HCT116 (cell line): ENCODE data around the gene BMF. TPM values are rescaled to one million over a fixed set of nuclear protein-coding genes. Genes with fewer than 3 reads are reported as not detected.

Experiments used
- ATAC-seq: fragments of 200-7000 bp; cut with Tn5 transposase; 2 replicates; pipeline ENCODE4 v1.9.1; 2020; ENCODE audit warnings: mild to moderate bottlenecking, moderate library complexity
- BruUV-seq: library from RNA; stranded (reverse); fragments of 400-500 nt; replicated peaks from 2 replicates; lab custom pipeline; 2021; lab: Mats Ljungman, UMichigan
- CTCF ChIA-PET: fragments of 300-600 bp; sonication (Branson Sonifier 250); formaldehyde crosslinking; loops from one replicate; lab custom pipeline; 2021; ENCODE audit warnings: antibody characterized with exemption; lab: Charles Lee
- POLR2A ChIA-PET: fragments of 300-600, 350-600 bp; sonication (Branson Sonifier 250); formaldehyde crosslinking; loops from one replicate; lab custom pipeline; 2021; ENCODE audit warnings: antibody characterized with exemption; lab: Charles Lee
- RAD21 ChIA-PET, 2 experiments: fragments of 300-600 bp; sonication (Branson Sonifier 250); formaldehyde crosslinking; loops; one replicate each; lab custom pipeline; 2023; ENCODE audit warnings: low total read pairs in 2 of 2; ENCODE audit not compliant: uncharacterized antibody in 2 of 2, unreplicated experiment in 2 of 2, low non-redundant PET in 1 of 2; lab: Charles Lee
- DNase-seq: peaks from one replicate; pipeline ENCODE4 v3.0.0-alpha.2; 2010; ENCODE audit warnings: low read depth, low spot score
- H2AFZ ChIP-seq: fragments of 200-600 bp; shearing (Covaris generic), sonication (generic); 2 replicates; pipeline ENCODE4 v1.6.1; 2017; ENCODE audit warnings: low read depth, mixed run types, mixed read lengths, antibody characterized with exemption, low read length; ENCODE audit not compliant: poor library complexity, severe bottlenecking
- H3K27ac ChIP-seq: 2 replicates; pipeline ENCODE4 v1.5.1; 2012; ENCODE audit warnings: low read depth, low read length
- H3K27me3 ChIP-seq: fragments of 200-600 bp; sonication (generic); 2 replicates; pipeline ENCODE4 v1.6.1; 2016; ENCODE audit warnings: mixed run types, low read length, mixed read lengths; ENCODE audit not compliant: insufficient read depth
- H3K36me3 ChIP-seq, 2 experiments: fragments of 200-500 bp in 1 of 2; fragments of 200-600 bp in 1 of 2; sonication (Bioruptor generic) in 1 of 2; sonication (generic) in 1 of 2; 2 replicates each; pipeline versions ENCODE4 v1.5.1 to v1.6.1; 2014 to 2016; ENCODE audit warnings: low read length in 2 of 2, inconsistent platforms in 1 of 2, mixed read lengths in 1 of 2, mixed run types in 1 of 2; ENCODE audit not compliant: insufficient read depth in 2 of 2, control insufficient read depth in 1 of 2
- H3K4me1 ChIP-seq, 2 experiments: fragments of 200-600 bp in 1 of 2; sonication (generic) in 1 of 2; 2 replicates each; pipeline versions ENCODE4 v1.5.1 to v1.6.1; 2012 to 2017; ENCODE audit warnings: low read length in 2 of 2, inconsistent platforms in 1 of 2, mild to moderate bottlenecking in 1 of 2, mixed read lengths in 1 of 2, mixed run types in 1 of 2, moderate library complexity in 1 of 2; ENCODE audit not compliant: insufficient read depth in 2 of 2, control insufficient read depth in 1 of 2
- H3K4me2 ChIP-seq: fragments of 200-600 bp; sonication (generic); 2 replicates; pipeline ENCODE4 v1.6.1; 2017; ENCODE audit warnings: mixed run types, low read length, mixed read lengths
- H3K4me3 ChIP-seq, 2 experiments: fragments of 200-600 bp in 1 of 2; sonication (generic) in 1 of 2; replicated peaks in 1 of 2; 2 replicates each; pipeline ENCODE4 v1.5.1; 2011 to 2016; ENCODE audit warnings: low read length in 2 of 2, control low read depth in 1 of 2, low read depth in 1 of 2, mild to moderate bottlenecking in 1 of 2, mixed read lengths in 1 of 2, mixed run types in 1 of 2
- H3K79me2 ChIP-seq: fragments of 200-600 bp; sonication (generic); 2 replicates; pipeline ENCODE4 v1.6.1; 2017; ENCODE audit warnings: mild to moderate bottlenecking, mixed run types, low read length, moderate library complexity, mixed read lengths; ENCODE audit not compliant: insufficient read depth
- H3K9ac ChIP-seq: fragments of 200-600 bp; sonication (generic); 2 replicates; pipeline ENCODE4 v1.6.1; 2016; ENCODE audit warnings: low read length, mixed read lengths
- H3K9me2 ChIP-seq: fragments of 200-600 bp; sonication (generic), shearing (Covaris generic); 2 replicates; pipeline ENCODE4 v1.6.1; 2017; ENCODE audit warnings: mixed run types, mild to moderate bottlenecking, moderate library complexity; ENCODE audit not compliant: insufficient read depth
- H3K9me3 ChIP-seq, 2 experiments: fragments of 200-500 bp in 1 of 2; fragments of 200-600 bp in 1 of 2; sonication (Bioruptor generic) in 1 of 2; sonication (generic) in 1 of 2; 2 replicates each; pipeline ENCODE4 v1.6.1; 2014 to 2017; ENCODE audit warnings: low read length in 2 of 2, mixed read lengths in 2 of 2, inconsistent platforms in 1 of 2, low read depth in 1 of 2, mild to moderate bottlenecking in 1 of 2, mixed run types in 1 of 2, moderate library complexity in 1 of 2; ENCODE audit not compliant: control insufficient read depth in 1 of 2, insufficient read depth in 1 of 2
- H4K20me1 ChIP-seq: fragments of 200-600 bp; sonication (generic), shearing (Covaris generic); 2 replicates; pipeline ENCODE4 v1.6.1; 2017; ENCODE audit warnings: mixed run types, mild to moderate bottlenecking, moderate library complexity; ENCODE audit not compliant: insufficient read depth
- CBX3 ChIP-seq: IDR thresholded peaks from 2 replicates; pipeline ENCODE4 v1.6.1; 2012; ENCODE audit warnings: low read depth
- CEBPB ChIP-seq: IDR thresholded peaks from 2 replicates; pipeline ENCODE4 v1.6.1; 2012; ENCODE audit warnings: low read depth
- ELF1 ChIP-seq: IDR thresholded peaks from 2 replicates; pipeline ENCODE4 v1.6.1; 2012; ENCODE audit warnings: low read depth, borderline replicate concordance
- EZH2phosphoT487 ChIP-seq: fragments of 200-600 bp; IDR thresholded peaks from 2 replicates; pipeline ENCODE4 v1.6.1; 2018; ENCODE audit warnings: antibody characterized with exemption, borderline replicate concordance
- FOSL1 ChIP-seq: IDR thresholded peaks from 2 replicates; pipeline ENCODE4 v1.6.1; 2012; ENCODE audit warnings: low read depth
- POLR2A ChIP-seq: IDR thresholded peaks from 2 replicates; pipeline ENCODE4 v1.7.0; 2011; ENCODE audit warnings: borderline replicate concordance; ENCODE audit not compliant: insufficient read depth, insufficient read length; ENCODE audit errors: extremely low read depth
- POLR2AphosphoS5 ChIP-seq: IDR thresholded peaks from 2 replicates; pipeline ENCODE4 v1.6.1; 2011; ENCODE audit warnings: mild to moderate bottlenecking, low read depth, low read length, moderate library complexity
- RAD21 ChIP-seq: IDR thresholded peaks from 2 replicates; pipeline ENCODE4 v1.6.1; 2012; ENCODE audit warnings: low read depth, mild to moderate bottlenecking
- SP1 ChIP-seq: IDR thresholded peaks from 2 replicates; pipeline ENCODE4 v1.6.1; 2012; ENCODE audit warnings: low read depth
- TCF7L2 ChIP-seq: IDR thresholded peaks from 2 replicates; pipeline ENCODE4 v1.7.0; 2011; ENCODE audit warnings: borderline replicate concordance, inconsistent platforms; ENCODE audit not compliant: insufficient read depth, insufficient read length; ENCODE audit errors: extremely low read depth
- YY1 ChIP-seq: IDR thresholded peaks from 2 replicates; pipeline ENCODE4 v1.6.1; 2011; ENCODE audit warnings: low read length, low read depth, moderate library complexity, mild to moderate bottlenecking; ENCODE audit not compliant: insufficient replicate concordance; ENCODE audit errors: extremely low read depth
- ZFX ChIP-seq: fragments of 450-650 bp; IDR thresholded peaks from 2 replicates; pipeline ENCODE4 v1.6.1; 2017
- ZNF274 ChIP-seq: fragments of 200-500 bp; sonication (Bioruptor generic); IDR thresholded peaks from 2 replicates; pipeline ENCODE4 v1.6.1; 2014; ENCODE audit warnings: mild to moderate bottlenecking, low read depth, low read length, inconsistent platforms
- intact Hi-C: fragments of 100-400 bp; cut with micrococcal nuclease; formaldehyde crosslinking; loops from 2 replicates; pipeline ENCODE4 v1.10.0; 2022
- total RNA-seq: library from RNA; stranded (reverse); gene quantifications from one replicate; pipeline ENCODE4 v1.2.1, GENCODE V29; 2021; ENCODE audit not compliant: unreplicated experiment
- TF ChIP-seq, protein P1 (sequence below), 3 experiments: fragments of 200-600 bp in 1 of 3; sonication (generic) in 1 of 3; IDR thresholded peaks in 2 of 3; conservative IDR thresholded peaks in 1 of 3; 2 replicates each; pipeline ENCODE4 v1.5.1; 2012 to 2017; ENCODE audit warnings: low read depth in 2 of 3, low read length in 2 of 3, antibody characterized with exemption in 1 of 3, borderline replicate concordance in 1 of 3, control low read depth in 1 of 3, mild to moderate bottlenecking in 1 of 3, mixed read lengths in 1 of 3, mixed run types in 1 of 3, moderate library complexity in 1 of 3; ENCODE audit not compliant: insufficient read depth in 1 of 3
- TF ChIP-seq, protein P2 (sequence below): IDR thresholded peaks from 2 replicates; pipeline ENCODE4 v1.6.1; 2012
- TF ChIP-seq, protein P3 (sequence below): IDR thresholded peaks from 2 replicates; pipeline ENCODE4 v1.6.1; 2012

The BMF gene
- total RNA-seq, 1 experiment from 2014 or later = 1.0 TPM

DNA sequence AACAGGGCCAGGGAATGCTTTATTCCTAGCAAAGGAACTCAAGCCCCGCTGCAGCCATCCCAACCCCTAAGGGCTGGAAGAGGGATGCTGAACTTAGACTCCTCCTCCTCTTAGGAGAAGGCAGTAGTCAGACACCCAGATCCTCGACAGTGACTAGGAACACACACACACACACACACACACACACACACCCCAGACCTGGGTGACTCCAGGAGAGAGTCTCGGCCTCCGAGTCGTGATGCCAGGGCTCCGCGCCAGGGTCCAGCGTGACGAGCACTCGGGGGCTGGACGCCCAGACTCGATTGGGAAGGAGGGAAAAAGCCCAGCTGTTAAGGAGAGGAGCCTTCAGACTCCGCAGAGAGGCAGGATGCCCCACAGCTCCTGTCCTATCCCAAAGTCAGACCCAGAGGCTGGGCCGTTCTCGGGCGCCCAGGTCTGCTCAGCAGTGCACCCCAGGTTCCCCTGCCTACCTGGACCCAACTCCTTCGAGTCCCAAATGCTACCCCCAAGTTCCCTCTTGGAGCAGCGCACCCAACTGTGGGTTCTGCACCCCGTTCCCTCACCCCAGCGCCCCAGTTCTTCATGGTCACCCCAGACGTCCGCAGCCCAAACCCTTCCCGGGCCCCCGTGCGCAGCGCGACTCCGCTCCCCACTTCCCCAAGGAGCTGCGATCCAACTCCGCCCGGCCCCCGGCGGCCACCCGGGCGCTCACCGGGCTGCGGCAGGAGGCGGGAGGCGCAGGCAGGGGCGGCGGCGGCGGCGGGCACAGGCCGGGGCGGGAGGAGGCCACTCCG is 421 bp downstream of the BMF start:
- Histone ChIP-seq H2AFZ (no peak overlapping the region), H3K27ac (peak overlapping the region; percentile 16; the same call in 1 of the 2 replicates), H3K79me2 (no peaks in the 10 kb centered on the region), H3K27me3 (no peaks in the 10 kb centered on the region), H3K36me3 (no peaks in the 10 kb centered on the region), H3K9ac (peak overlapping the region; percentile 62), H3K4me3 (peak overlapping the region; percentile 61 to 64), H3K9me2 (no peaks in the 10 kb centered on the region), H3K9me3 (no peaks in the 10 kb centered on the region), H3K4me2 (peak overlapping the region; percentile 91), H3K4me1 (peaks cover 50 to 60% of the 10 kb centered on the region in 2 experiments), H4K20me1 (no peaks in the 10 kb centered on the region)
- CTCF ChIA-PET = interaction anchor here (1.2 to 3.2 kb wide), 3 partner anchors 10 to 326 kb away, joined by 3 to 25 read pairs (median 8); no protein-coding TSS in a partner anchor
- TF ChIP-seq, protein P1, sequence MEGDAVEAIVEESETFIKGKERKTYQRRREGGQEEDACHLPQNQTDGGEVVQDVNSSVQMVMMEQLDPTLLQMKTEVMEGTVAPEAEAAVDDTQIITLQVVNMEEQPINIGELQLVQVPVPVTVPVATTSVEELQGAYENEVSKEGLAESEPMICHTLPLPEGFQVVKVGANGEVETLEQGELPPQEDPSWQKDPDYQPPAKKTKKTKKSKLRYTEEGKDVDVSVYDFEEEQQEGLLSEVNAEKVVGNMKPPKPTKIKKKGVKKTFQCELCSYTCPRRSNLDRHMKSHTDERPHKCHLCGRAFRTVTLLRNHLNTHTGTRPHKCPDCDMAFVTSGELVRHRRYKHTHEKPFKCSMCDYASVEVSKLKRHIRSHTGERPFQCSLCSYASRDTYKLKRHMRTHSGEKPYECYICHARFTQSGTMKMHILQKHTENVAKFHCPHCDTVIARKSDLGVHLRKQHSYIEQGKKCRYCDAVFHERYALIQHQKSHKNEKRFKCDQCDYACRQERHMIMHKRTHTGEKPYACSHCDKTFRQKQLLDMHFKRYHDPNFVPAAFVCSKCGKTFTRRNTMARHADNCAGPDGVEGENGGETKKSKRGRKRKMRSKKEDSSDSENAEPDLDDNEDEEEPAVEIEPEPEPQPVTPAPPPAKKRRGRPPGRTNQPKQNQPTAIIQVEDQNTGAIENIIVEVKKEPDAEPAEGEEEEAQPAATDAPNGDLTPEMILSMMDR (IDR thresholded peaks at IDR 0.05 in 2 of 3, conservative IDR thresholded peaks at IDR 0.05 in 1 of 3; ENCODE audit: borderline replicate concordance in 1 of 3, insufficient read depth in 1 of 3, low read depth in 2 of 3, low read length in 2 of 3) = no peak
- TF ChIP-seq POLR2AphosphoS5 (no peak), FOSL1 (no peak), ZNF274 (no peak), TCF7L2 (no peak), YY1 (no peak), SP1 (no peak), EZH2phosphoT487 (no peak), CEBPB (no peak), ELF1 (no peak), ZFX (no peak), POLR2A (no peak), RAD21 (no peak), CBX3 (no peak)
- TF ChIP-seq, protein P2, sequence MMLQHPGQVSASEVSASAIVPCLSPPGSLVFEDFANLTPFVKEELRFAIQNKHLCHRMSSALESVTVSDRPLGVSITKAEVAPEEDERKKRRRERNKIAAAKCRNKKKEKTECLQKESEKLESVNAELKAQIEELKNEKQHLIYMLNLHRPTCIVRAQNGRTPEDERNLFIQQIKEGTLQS = no peak
- TF ChIP-seq, protein P3, sequence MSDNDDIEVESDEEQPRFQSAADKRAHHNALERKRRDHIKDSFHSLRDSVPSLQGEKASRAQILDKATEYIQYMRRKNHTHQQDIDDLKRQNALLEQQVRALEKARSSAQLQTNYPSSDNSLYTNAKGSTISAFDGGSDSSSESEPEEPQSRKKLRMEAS = no peak
- ATAC-seq (no peak; the same call in 1 of the 2 replicates), DNase-seq (no peak)
- intact Hi-C loops = loop anchor here (2.0 to 10.0 kb wide), 2 partner anchors 57 to 63 kb away; partner anchors contain the start of gene BUB1B
- POLR2A ChIA-PET = interaction anchor here (0.7 to 2.1 kb wide), 2 partner anchors 9 to 13 kb away, joined by 3 to 5 read pairs; no protein-coding TSS in a partner anchor
- RAD21 ChIA-PET = no interaction called here
- no TSS peak for BruUV-seq
